Transverse colon (tissue), 4 donors: ENCODE data around the gene INTS15. TPM values are rescaled to one million over a fixed set of nuclear protein-coding genes. Genes with fewer than 3 reads are reported as not detected.

Source experiments
- DNase-seq: peaks from one replicate; pipeline ENCODE4 v3.0.0-alpha.2; 2019
- H3K27ac ChIP-seq, 4 donors: fragments of 200-600 bp; sonication (generic); 2 replicates each; pipeline ENCODE4 v1.5.1; 2016 to 2018; ENCODE audit warnings: inconsistent platforms in 4 of 4
- H3K27me3 ChIP-seq: fragments of 200-600 bp; sonication (generic); 2 replicates; pipeline ENCODE4 v1.5.1; 2017; ENCODE audit warnings: inconsistent platforms
- H3K36me3 ChIP-seq, 4 donors: fragments of 200-600 bp; sonication (generic); 2 replicates each; pipeline ENCODE4 v1.5.1; 2017 to 2019; ENCODE audit warnings: inconsistent platforms in 4 of 4
- H3K4me1 ChIP-seq, 4 donors: fragments of 200-600 bp; sonication (generic); 2 replicates each; pipeline ENCODE4 v1.5.1; 2017 to 2020; ENCODE audit warnings: inconsistent platforms in 4 of 4
- H3K4me3 ChIP-seq, 4 donors: fragments of 200-600 bp; sonication (generic); 1 replicate in 1 of 4; 2 replicates in 3 of 4; pipeline versions ENCODE4 v1.5.1 to v1.6.1; 2017 to 2019; ENCODE audit warnings: inconsistent platforms in 4 of 4
- H3K9me3 ChIP-seq, 2 donors: fragments of 200-600 bp; sonication (generic); 2 replicates each; pipeline ENCODE4 v1.5.1; 2017 to 2019; ENCODE audit warnings: inconsistent platforms in 2 of 2
- CTCF ChIP-seq, 5 experiments: fragments of 200-600 bp in 3 of 5; fragments of 450-650 bp in 2 of 5; sonication (generic) in 3 of 5; IDR thresholded peaks; 1 replicate in 2 of 5; 2 replicates in 3 of 5; pipeline ENCODE4 v1.5.1; 2016 to 2017; ENCODE audit warnings: antibody characterized with exemption in 5 of 5, inconsistent platforms in 3 of 5, mild to moderate bottlenecking in 2 of 5, moderate library complexity in 1 of 5
- EP300 ChIP-seq: sonication (generic); formaldehyde crosslinking; IDR thresholded peaks from one replicate; pipeline ENCODE4 v1.6.1; 2017; ENCODE audit warnings: antibody characterized with exemption, low read depth
- POLR2A ChIP-seq: fragments of 450-650 bp; IDR thresholded peaks from one replicate; pipeline ENCODE4 v1.6.1; 2016; ENCODE audit warnings: antibody characterized with exemption, mild to moderate bottlenecking, moderate library complexity
- POLR2AphosphoS5 ChIP-seq, 3 donors: sonication (generic); formaldehyde crosslinking; IDR thresholded peaks; one replicate each; pipeline ENCODE4 v1.6.1; 2016; ENCODE audit warnings: antibody characterized with exemption in 3 of 3
- WGBS, 2 donors: methylation state at CpG; one replicate each; pipeline ENCODE4 v1.1.5; 2018; ENCODE audit warnings: low coverage in 1 of 2; 5-methylcytosine and 5-hydroxymethylcytosine counted together
- in situ Hi-C, 4 donors: fragments of 200-750 bp; cut with MboI; loops; one replicate each; pipeline versions ENCODE4 v1.15.0 to v1.15.1; 2017; ENCODE audit warnings: low sequenced_read_pairs in 3 of 4, low pct_ligation_motif_present in 1 of 4, low pct_unique_long_range_greater_than_20kb in 1 of 4
- intact Hi-C: fragments of 100-400 bp; cut with DNase I; formaldehyde crosslinking; loops from one replicate; pipeline ENCODE4 v1.15.1; 2023; ENCODE audit warnings: low total_unique reads
- total RNA-seq, 4 donors: library from RNA; depleted of rRNA; stranded (reverse); fragments of >200 nt; gene quantifications; one replicate each; pipeline ENCODE4 v1.1.0, GENCODE V29; 2016

INTS15 gene
- total RNA-seq, 4 donors from 2014 or later, result 21.8 to 56.5 (median 32.6) TPM

- Histone ChIP-seq H3K4me3 (no peak overlapping the region), H3K36me3 (peaks cover 0 to 39% (median 15%) of the 10 kb centered on the region in 4 donors), H3K4me1 (no peaks in the 10 kb centered on the region), H3K27ac (no peak overlapping the region), H3K27me3 (no peaks in the 10 kb centered on the region), H3K9me3 (no peaks in the 10 kb centered on the region)
- in situ Hi-C loops (no loop called here), intact Hi-C loops (no loop called here)
- no peak for TF ChIP-seq POLR2A
- no peak for TF ChIP-seq EP300
- no peak for TF ChIP-seq CTCF (IDR thresholded peaks at IDR 0.05)
- no peak for TF ChIP-seq POLR2AphosphoS5 (IDR thresholded peaks at IDR 0.05)
- no peak for DNase-seq
- WGBS, 2 donors, result 96% methylated on average over 14 of the region's 14 CpGs; no CpG with 5 or more reads in 1 of the 2 donors
Observed at GRCh38 chr7:6647541-6647940, 57.7 kb downstream of the INTS15 start.

GRCh38 chr7:6648066-6648814 is 58.4 kb downstream of the INTS15 start:
- peaks cover 0 to 45% (median 15%) of the 10 kb centered on the region in 4 donors for H3K36me3 ChIP-seq
- in situ Hi-C loops, result no loop called here
- DNase-seq, result no peak
- H3K27ac ChIP-seq, result no peak overlapping the region
- WGBS, 2 donors, result 86% methylated on average over 17 of the region's 17 CpGs; no CpG with 5 or more reads in 1 of the 2 donors
- no peaks in the 10 kb centered on the region for H3K9me3 ChIP-seq
- no peak for TF ChIP-seq POLR2AphosphoS5 (IDR thresholded peaks at IDR 0.05)
- TF ChIP-seq POLR2A, result no peak
- no peak for TF ChIP-seq CTCF (IDR thresholded peaks at IDR 0.05)
- intact Hi-C loops, result no loop called here
- no peaks in the 10 kb centered on the region for H3K27me3 ChIP-seq
- H3K4me1 ChIP-seq, result no peaks in the 10 kb centered on the region
- H3K4me3 ChIP-seq, result no peak overlapping the region

- H3K9me3 ChIP-seq, result no peaks in the 10 kb centered on the region
- in situ Hi-C loops (no loop called here), intact Hi-C loops (no loop called here)
- TF ChIP-seq EP300, result no peak
- no peak for TF ChIP-seq POLR2AphosphoS5 (IDR thresholded peaks at IDR 0.05)
- TF ChIP-seq CTCF (IDR thresholded peaks at IDR 0.05), result no peak
- TF ChIP-seq POLR2A, result no peak
- no peak overlapping the region for H3K4me3 ChIP-seq
- no peaks in the 10 kb centered on the region for H3K4me1 ChIP-seq
- peaks cover 0 to 40% (median 14%) of the 10 kb centered on the region in 4 donors for H3K36me3 ChIP-seq
- WGBS, 2 donors, result 90 to 100% methylated on average over 2 to 5 of the region's 5 CpGs
- H3K27ac ChIP-seq, result no peak overlapping the region
- no peak for DNase-seq
- H3K27me3 ChIP-seq, result no peaks in the 10 kb centered on the region
Observed at GRCh38 chr7:6648815-6649104, 58.9 kb downstream of the INTS15 start.

- Histone ChIP-seq H3K27me3 (no peaks in the 10 kb centered on the region), H3K36me3 (peaks cover 0 to 40% (median 14%) of the 10 kb centered on the region in 4 donors), H3K27ac (no peak overlapping the region), H3K4me3 (no peak overlapping the region), H3K4me1 (no peaks in the 10 kb centered on the region), H3K9me3 (no peaks in the 10 kb centered on the region)
- TF ChIP-seq CTCF (IDR thresholded peaks at IDR 0.05) (no peak), EP300 (no peak)
- intact Hi-C loops (no loop called here), in situ Hi-C loops (no loop called here)
- WGBS, 2 donors, result 87 to 92% methylated on average over 2 to 12 of the region's 13 CpGs
- DNase-seq, result no peak
Observed at GRCh38 chr7:6649241-6649961, 59.6 kb downstream of the INTS15 start.
